Measurements from ENCODE around the gene KDM2A.

- TF ChIP-seq MYC (IDR thresholded peaks at IDR 0.05; ENCODE audit: low read depth, low read length) (no peak), POLR2A (IDR thresholded peaks at IDR 0.05; ENCODE audit: low read depth, low read length) (no peak), CTCF (IDR thresholded peaks at IDR 0.05; ENCODE audit: extremely low read depth in 1 of 2, insufficient read depth in 1 of 2, low read depth in 1 of 2, low read length in 2 of 2) (no peak), EZH2 (IDR thresholded peaks at IDR 0.05; ENCODE audit: borderline replicate concordance, low read depth, low read length, severe bottlenecking) (no peak), MAX (IDR thresholded peaks at IDR 0.05; ENCODE audit: insufficient read depth, insufficient read length) (no peak), FOS (IDR thresholded peaks at IDR 0.05; ENCODE audit: borderline replicate concordance, insufficient read depth, low read length) (no peak), POLR2AphosphoS5 (IDR thresholded peaks at IDR 0.05; ENCODE audit: insufficient read depth, low read depth, low read length) (no peak), JUN (IDR thresholded peaks at IDR 0.05; ENCODE audit: borderline replicate concordance, insufficient read depth, insufficient read length, low read depth) (no peak), GATA2 (IDR thresholded peaks at IDR 0.05; ENCODE audit: insufficient read depth, insufficient read length, low read depth, low read length) (no peak)
These were observed 58.6 kb downstream of the KDM2A start for GRCh38 chr11:67177399-67178281.
